ENCODE measurements around the gene SLC6A11. TPM values are rescaled to one million over a fixed set of nuclear protein-coding genes. Genes with fewer than 3 reads are reported as not detected.

SLC6A11 gene
- total RNA-seq, 1 experiment from 2014 or later = 1.5 TPM

DNA sequence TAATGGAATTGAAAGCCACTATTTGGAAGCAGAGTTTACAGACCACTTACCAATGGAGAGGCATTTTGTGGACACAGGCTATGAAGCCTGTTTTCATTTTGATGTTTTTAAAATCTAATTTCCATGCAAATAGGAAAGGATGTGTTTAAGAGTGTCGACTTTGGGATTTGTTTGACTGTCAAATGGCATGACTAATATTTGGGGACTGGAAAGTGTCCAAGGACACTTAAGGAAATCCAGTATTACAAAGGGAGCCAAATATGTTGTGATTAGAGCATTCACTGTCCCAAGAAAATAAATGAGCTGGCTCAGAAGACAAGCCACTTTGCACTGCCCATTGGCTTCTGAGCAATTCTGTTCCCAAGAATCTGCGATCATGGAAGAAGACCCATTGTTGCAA lies 34.0 kb upstream of the SLC6A11 start:
- no CpG with 5 or more reads among the region's 2 CpGs for WGBS (ENCODE audit: extremely low coverage, insufficient read length, low lambda C conversion rate)
- Histone ChIP-seq H3K9me3 (ENCODE audit: control insufficient read depth, low read depth, low read length) (no peaks in the 10 kb centered on the region), H2AFZ (ENCODE audit: low read length) (no peak overlapping the region), H2BK15ac (ENCODE audit: low read depth, low read length) (no peak overlapping the region), H2BK12ac (ENCODE audit: insufficient read length, low read depth, low read length) (no peak overlapping the region), H3K4ac (ENCODE audit: low read depth, low read length) (no peak overlapping the region), H2AK5ac (ENCODE audit: insufficient read length, low read length) (no peak overlapping the region), H3K18ac (ENCODE audit: insufficient read length, low read depth, low read length) (no peak overlapping the region), H4K5ac (ENCODE audit: insufficient read length, low read depth, low read length) (no peak overlapping the region), H3K4me2 (ENCODE audit: insufficient read depth, insufficient read length, low read length) (no peak overlapping the region), H3K27me3 (ENCODE audit: insufficient read depth, low read length) (no peaks in the 10 kb centered on the region), H3K23ac (ENCODE audit: insufficient read length, low read depth, low read length) (no peak overlapping the region), H3K4me1 (ENCODE audit: insufficient read depth, low read length) (no peaks in the 10 kb centered on the region), H2BK20ac (ENCODE audit: low read depth, low read length, poor library complexity, severe bottlenecking) (no peak overlapping the region), H3K79me2 (ENCODE audit: insufficient read depth, low read length) (no peaks in the 10 kb centered on the region), H4K20me1 (ENCODE audit: control insufficient read depth, insufficient read depth, insufficient read length) (no peaks in the 10 kb centered on the region), H3T11ph (ENCODE audit: low read length) (no peak overlapping the region), H2BK5ac (ENCODE audit: insufficient read length, low read length) (no peak overlapping the region), H4K8ac (replicated peaks; ENCODE audit: insufficient read length, low read depth, low read length) (no peak overlapping the region), H3K14ac (ENCODE audit: insufficient read depth, low read length) (no peak overlapping the region), H4K91ac (ENCODE audit: insufficient read length, low read depth, low read length) (no peak overlapping the region), H3K27ac (ENCODE audit: insufficient read length, low read depth, low read length) (no peak overlapping the region), H3K56ac (ENCODE audit: insufficient read length, low read depth, low read length) (no peak overlapping the region), H3K79me1 (ENCODE audit: insufficient read depth, low read depth, low read length, poor library complexity, severe bottlenecking) (no peaks in the 10 kb centered on the region), H2BK120ac (ENCODE audit: low read depth, low read length, poor library complexity, severe bottlenecking) (no peak overlapping the region), H3K9ac (ENCODE audit: extremely low read depth, insufficient read length, low read length) (no peak overlapping the region), H3K23me2 (ENCODE audit: insufficient read length, low read depth, low read length, poor library complexity, severe bottlenecking) (no peaks in the 10 kb centered on the region)
- Mint-ChIP-seq H3K27ac (no peak overlapping the region), H3K9me3 (no peaks in the 10 kb centered on the region; a peak in 1 of 5 replicates), H3K36me3 (ENCODE audit: insufficient read depth in 1 of 3, low read depth in 3 of 3) (no peaks in the 10 kb centered on the region), H3K4me3 (no peak overlapping the region), H3K27me3 (ENCODE audit: low read depth) (peaks cover 28% of the 10 kb centered on the region), H3K4me1 (no peaks in the 10 kb centered on the region)
- TF ChIP-seq, protein P1, sequence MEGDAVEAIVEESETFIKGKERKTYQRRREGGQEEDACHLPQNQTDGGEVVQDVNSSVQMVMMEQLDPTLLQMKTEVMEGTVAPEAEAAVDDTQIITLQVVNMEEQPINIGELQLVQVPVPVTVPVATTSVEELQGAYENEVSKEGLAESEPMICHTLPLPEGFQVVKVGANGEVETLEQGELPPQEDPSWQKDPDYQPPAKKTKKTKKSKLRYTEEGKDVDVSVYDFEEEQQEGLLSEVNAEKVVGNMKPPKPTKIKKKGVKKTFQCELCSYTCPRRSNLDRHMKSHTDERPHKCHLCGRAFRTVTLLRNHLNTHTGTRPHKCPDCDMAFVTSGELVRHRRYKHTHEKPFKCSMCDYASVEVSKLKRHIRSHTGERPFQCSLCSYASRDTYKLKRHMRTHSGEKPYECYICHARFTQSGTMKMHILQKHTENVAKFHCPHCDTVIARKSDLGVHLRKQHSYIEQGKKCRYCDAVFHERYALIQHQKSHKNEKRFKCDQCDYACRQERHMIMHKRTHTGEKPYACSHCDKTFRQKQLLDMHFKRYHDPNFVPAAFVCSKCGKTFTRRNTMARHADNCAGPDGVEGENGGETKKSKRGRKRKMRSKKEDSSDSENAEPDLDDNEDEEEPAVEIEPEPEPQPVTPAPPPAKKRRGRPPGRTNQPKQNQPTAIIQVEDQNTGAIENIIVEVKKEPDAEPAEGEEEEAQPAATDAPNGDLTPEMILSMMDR (conservative IDR thresholded peaks at IDR 0.05) = no peak
- DNase-seq = no peak
